Neuronal stem cell (in vitro differentiated cells): ENCODE results near the gene PFN3.
A peak's percentile ranks its signal among the peaks of the same experiment; 100 is the strongest.
"Not testable (repeated sequence)": the region's sequence is repeated elsewhere in the genome, so short reads cannot be mapped to it uniquely, and the experiment has no call there.

Experiments used
- DNase-seq: peaks from one replicate; pipeline ENCODE4 v3.0.0-alpha.2; 2013; ENCODE audit warnings: low spot score
- H2AFZ ChIP-seq: one replicate; pipeline ENCODE4 v1.6.1; 2013; ENCODE audit warnings: mild to moderate bottlenecking, low read length, inconsistent platforms
- H2AK5ac ChIP-seq: 2 replicates; pipeline ENCODE4 v1.6.1; 2013; ENCODE audit warnings: low read depth, mild to moderate bottlenecking, inconsistent platforms, low read length, moderate library complexity, mixed read lengths
- H2BK120ac ChIP-seq: 2 replicates; pipeline ENCODE4 v1.6.1; 2013; ENCODE audit warnings: low read depth, mild to moderate bottlenecking, inconsistent platforms, low read length, moderate library complexity, mixed read lengths
- H2BK12ac ChIP-seq: one replicate; pipeline ENCODE4 v1.6.1; 2013; ENCODE audit warnings: low read length, inconsistent platforms
- H2BK15ac ChIP-seq: 2 replicates; pipeline ENCODE4 v1.6.1; 2013; ENCODE audit warnings: mild to moderate bottlenecking, low read length, inconsistent platforms, mixed read lengths
- H2BK5ac ChIP-seq: one replicate; pipeline ENCODE4 v1.6.1; 2013; ENCODE audit warnings: inconsistent platforms, mild to moderate bottlenecking, low read length, moderate library complexity
- H3K14ac ChIP-seq: one replicate; pipeline ENCODE4 v1.6.1; 2013; ENCODE audit warnings: low read length, inconsistent platforms
- H3K18ac ChIP-seq: 2 replicates; pipeline ENCODE4 v1.6.1; 2013; ENCODE audit warnings: low read length, inconsistent platforms
- H3K23ac ChIP-seq: 2 replicates; pipeline ENCODE4 v1.6.1; 2013; ENCODE audit warnings: low read depth, mild to moderate bottlenecking, mixed read lengths, low read length, inconsistent platforms; ENCODE audit not compliant: poor library complexity
- H3K27ac ChIP-seq: replicated peaks from 3 replicates; pipeline ENCODE4 v1.5.1; 2013; ENCODE audit warnings: low read length, inconsistent platforms
- H3K27me3 ChIP-seq, 3 experiments: 2 replicates each; pipeline ENCODE4 v1.6.1; 2013; ENCODE audit warnings: low read length in 3 of 3, mild to moderate bottlenecking in 2 of 3, inconsistent platforms in 1 of 3, low read depth in 1 of 3, mixed read lengths in 1 of 3, moderate library complexity in 1 of 3; ENCODE audit not compliant: control insufficient read depth in 3 of 3, insufficient read depth in 3 of 3
- H3K36me3 ChIP-seq, 2 donors: replicated peaks in 1 of 2; 2 replicates each; pipeline ENCODE4 v1.6.1; 2013; ENCODE audit warnings: low read length in 2 of 2; ENCODE audit not compliant: control insufficient read depth in 2 of 2, insufficient read depth in 2 of 2
- H3K4ac ChIP-seq: 2 replicates; pipeline ENCODE4 v1.6.1; 2013; ENCODE audit warnings: inconsistent platforms, mild to moderate bottlenecking, low read length, moderate library complexity
- H3K4me1 ChIP-seq, 2 donors: 1 replicate in 1 of 2; 2 replicates in 1 of 2; pipeline ENCODE4 v1.6.1; 2013; ENCODE audit warnings: low read length in 2 of 2, low read depth in 1 of 2; ENCODE audit not compliant: control insufficient read depth in 2 of 2, insufficient read depth in 1 of 2
- H3K4me2 ChIP-seq: one replicate; pipeline ENCODE4 v1.6.1; 2013; ENCODE audit warnings: mild to moderate bottlenecking, low read length, inconsistent platforms; ENCODE audit not compliant: insufficient read depth, poor library complexity, severe bottlenecking
- H3K4me3 ChIP-seq, 2 donors: 2 replicates each; pipeline ENCODE4 v1.5.1; 2013; ENCODE audit warnings: low read length in 2 of 2, mild to moderate bottlenecking in 2 of 2, inconsistent platforms in 1 of 2, moderate library complexity in 1 of 2
- H3K79me1 ChIP-seq: one replicate; pipeline ENCODE4 v1.6.1; 2013; ENCODE audit warnings: low read depth, mild to moderate bottlenecking, inconsistent platforms, low read length, moderate library complexity
- H3K9ac ChIP-seq: one replicate; pipeline ENCODE4 v1.6.1; 2013; ENCODE audit warnings: mild to moderate bottlenecking, low read depth, low read length, inconsistent platforms; ENCODE audit not compliant: poor library complexity
- H3K9me3 ChIP-seq, 2 donors: replicated peaks in 1 of 2; 2 replicates each; pipeline versions ENCODE3 to v1.6.1; 2013; ENCODE audit warnings: low read length in 2 of 2, mild to moderate bottlenecking in 2 of 2, inconsistent platforms in 1 of 2, low read depth in 1 of 2, mixed read lengths in 1 of 2, moderate library complexity in 1 of 2; ENCODE audit not compliant: control insufficient read depth in 2 of 2, insufficient read depth in 1 of 2
- H4K8ac ChIP-seq: one replicate; pipeline ENCODE4 v1.6.1; 2013; ENCODE audit warnings: low read depth, mild to moderate bottlenecking, inconsistent platforms, low read length, moderate library complexity
- H4K91ac ChIP-seq: one replicate; pipeline ENCODE4 v1.6.1; 2013; ENCODE audit warnings: low read length, low read depth, mild to moderate bottlenecking, inconsistent platforms; ENCODE audit not compliant: poor library complexity
- WGBS, 2 donors: extraction: QIAGEN DNeasy Blood & Tissue Kit; methylation state at CpG; one replicate each; pipeline ENCODE4 v1.1.7; 2013; ENCODE audit warnings: missing lambda C conversion rate in 2 of 2, mixed read lengths in 1 of 2; ENCODE audit not compliant: insufficient read length in 2 of 2, insufficient replicate concordance in 1 of 2; ENCODE audit errors: extremely low coverage in 2 of 2; 5-methylcytosine and 5-hydroxymethylcytosine counted together

Gene PFN3

DNA sequence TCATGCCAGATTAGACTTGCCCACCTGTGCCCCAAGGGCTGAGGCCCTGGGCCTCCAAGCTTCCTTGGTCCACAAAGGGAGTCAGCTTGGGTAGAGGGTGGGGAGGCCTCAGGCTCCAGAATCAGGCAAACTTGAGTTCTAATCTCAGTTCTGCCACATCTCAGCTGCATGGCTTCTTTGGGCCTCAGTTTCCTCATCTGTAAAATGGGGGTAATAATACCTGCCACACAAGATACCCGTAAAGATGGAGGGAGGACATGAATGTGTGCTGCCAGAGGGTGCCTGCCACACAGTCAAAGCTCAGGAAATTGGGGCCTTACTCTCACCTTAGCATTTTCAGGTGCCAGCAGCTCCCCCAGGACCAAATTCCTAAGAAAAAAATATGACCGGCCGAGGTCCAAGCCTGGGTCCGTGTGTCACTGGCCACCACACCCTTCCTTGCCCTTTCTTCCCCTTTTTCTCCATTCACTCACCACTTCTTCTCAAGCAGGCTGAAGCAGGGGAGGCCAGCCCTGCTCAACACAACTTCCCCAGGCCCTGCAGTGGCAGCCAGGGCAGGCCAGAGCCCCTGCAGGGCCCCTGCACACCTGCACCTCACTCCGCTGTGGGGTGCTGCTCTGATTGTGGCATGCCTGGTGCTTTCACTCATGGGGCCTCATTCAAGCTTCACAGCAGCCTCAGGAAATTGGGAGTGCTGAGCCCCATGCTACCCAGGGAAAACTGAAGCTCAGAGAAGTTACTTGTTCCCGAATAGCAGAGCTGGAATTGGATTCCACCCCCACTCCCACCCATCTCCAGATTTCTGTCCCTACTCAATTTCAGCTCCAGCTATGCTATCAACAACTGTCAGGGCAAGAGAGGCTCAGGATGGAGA, 38.8 kb downstream of the PFN3 start:
- no peak overlapping the region for H4K91ac ChIP-seq
- H2BK12ac ChIP-seq: peak overlapping the region; percentile 93
- peak overlapping the region; percentile 66 for H3K18ac ChIP-seq
- H2BK120ac ChIP-seq: no peak overlapping the region
- peak overlapping the region; percentile 93 for H2AFZ ChIP-seq
- no peak overlapping the region for H3K4ac ChIP-seq
- no peak overlapping the region for H3K27ac ChIP-seq
- H3K14ac ChIP-seq: no peak overlapping the region
- no peak overlapping the region for H4K8ac ChIP-seq
- peaks cover 0 to 14% (median 9%) of the 10 kb centered on the region in 3 experiments for H3K27me3 ChIP-seq
- no peaks in the 10 kb centered on the region for H3K36me3 ChIP-seq
- no peak overlapping the region for H3K23ac ChIP-seq
- peak overlapping the region; percentile 93 for H2BK15ac ChIP-seq
- no peak overlapping the region for H3K4me3 ChIP-seq
- H2BK5ac ChIP-seq: no peak overlapping the region
- H3K4me2 ChIP-seq: no peak overlapping the region
- no peaks in the 10 kb centered on the region for H3K9me3 ChIP-seq
- no peak overlapping the region for H3K9ac ChIP-seq
- no peaks in the 10 kb centered on the region for H3K79me1 ChIP-seq
- no CpG with 5 or more reads among the region's 6 CpGs for WGBS, 2 donors
- peak overlapping the region; percentile 16 for H2AK5ac ChIP-seq
- H3K4me1 ChIP-seq: peaks cover 13 to 54% of the 10 kb centered on the region in 2 donors
- DNase-seq: no peak

DNA sequence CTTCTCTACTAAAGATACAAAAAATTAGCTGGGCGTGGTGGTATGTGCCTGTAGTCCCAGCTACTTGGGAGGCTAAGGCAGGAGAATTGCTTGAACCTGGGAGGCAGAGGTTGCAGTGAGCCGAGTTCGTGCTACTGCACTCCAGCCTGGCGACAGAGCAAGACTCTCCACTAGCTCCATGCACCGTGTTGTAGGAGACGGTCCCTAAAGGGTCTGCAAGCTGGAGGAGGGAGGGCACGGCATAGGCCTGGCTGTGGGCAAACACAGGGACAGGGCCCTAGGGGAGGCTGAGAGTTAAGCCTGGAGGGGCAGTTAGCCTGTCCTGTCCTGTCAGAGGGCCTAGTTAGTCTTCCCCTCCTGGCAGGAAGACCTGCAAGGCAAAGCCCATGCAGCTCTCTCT, 39.7 kb downstream of the PFN3 start:
- H3K14ac ChIP-seq, H3K4me2 ChIP-seq, H4K91ac ChIP-seq, H3K79me1 ChIP-seq, H2BK5ac ChIP-seq, H3K27ac ChIP-seq, H3K18ac ChIP-seq, H2BK120ac ChIP-seq, H3K23ac ChIP-seq, H3K4ac ChIP-seq, H3K9ac ChIP-seq, H3K4me3 ChIP-seq, DNase-seq, H4K8ac ChIP-seq, H3K36me3 ChIP-seq, H3K9me3 ChIP-seq, H2AK5ac ChIP-seq, H2AFZ ChIP-seq: not testable (repeated sequence)
- Histone ChIP-seq H3K27me3 (peaks cover 0 to 14% (median 12%) of the 10 kb centered on the region in 3 experiments), H3K4me1 (peaks cover 7 to 45% of the 10 kb centered on the region in 2 donors), H2BK15ac (peak overlapping the region; percentile 62), H2BK12ac (peak overlapping the region; percentile 14)
- WGBS, 2 donors: no CpG with 5 or more reads among the region's 7 CpGs

DNA sequence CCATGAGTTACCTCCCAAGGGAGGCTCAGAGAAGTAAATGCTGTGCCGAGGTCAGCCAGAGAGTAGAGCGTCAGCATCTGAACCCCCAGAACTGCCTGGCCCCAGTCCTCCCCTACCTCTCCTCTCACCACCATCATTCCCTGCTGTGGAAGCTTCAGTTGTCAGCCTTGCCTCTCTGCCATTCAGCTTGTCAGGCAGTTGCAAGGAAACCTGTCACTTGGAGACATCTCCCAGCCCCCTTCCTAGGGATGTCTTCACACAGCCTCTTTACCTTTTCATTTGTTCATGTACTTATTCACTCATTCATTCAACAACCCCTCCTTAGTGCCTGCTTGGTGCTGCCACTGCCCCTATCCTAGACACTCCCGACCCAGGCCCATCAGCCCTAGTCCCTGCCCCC, 40.6 kb downstream of the PFN3 start:
- H3K27me3 ChIP-seq: peaks cover 0 to 14% (median 12%) of the 10 kb centered on the region in 3 experiments
- no peak overlapping the region for H3K9ac ChIP-seq
- no peak overlapping the region for H4K8ac ChIP-seq
- H2BK5ac ChIP-seq: no peak overlapping the region
- no CpG with 5 or more reads among the region's 3 CpGs for WGBS, 2 donors
- no peak overlapping the region for H3K23ac ChIP-seq
- no peak overlapping the region for H2BK120ac ChIP-seq
- H3K4me2 ChIP-seq: no peak overlapping the region
- no peak overlapping the region for H3K14ac ChIP-seq
- H3K4me3 ChIP-seq: no peak overlapping the region
- H4K91ac ChIP-seq: no peak overlapping the region
- no peak overlapping the region for H3K18ac ChIP-seq
- H2AK5ac ChIP-seq: peak overlapping the region; percentile 11
- H3K4me1 ChIP-seq: peaks cover 5 to 45% of the 10 kb centered on the region in 2 donors
- no peak for DNase-seq
- no peak overlapping the region for H2BK15ac ChIP-seq
- no peaks in the 10 kb centered on the region for H3K79me1 ChIP-seq
- H2BK12ac ChIP-seq: no peak overlapping the region
- no peaks in the 10 kb centered on the region for H3K9me3 ChIP-seq
- H3K4ac ChIP-seq: no peak overlapping the region
- H2AFZ ChIP-seq: no peak overlapping the region
- H3K36me3 ChIP-seq: no peaks in the 10 kb centered on the region
- H3K27ac ChIP-seq: no peak overlapping the region

DNA sequence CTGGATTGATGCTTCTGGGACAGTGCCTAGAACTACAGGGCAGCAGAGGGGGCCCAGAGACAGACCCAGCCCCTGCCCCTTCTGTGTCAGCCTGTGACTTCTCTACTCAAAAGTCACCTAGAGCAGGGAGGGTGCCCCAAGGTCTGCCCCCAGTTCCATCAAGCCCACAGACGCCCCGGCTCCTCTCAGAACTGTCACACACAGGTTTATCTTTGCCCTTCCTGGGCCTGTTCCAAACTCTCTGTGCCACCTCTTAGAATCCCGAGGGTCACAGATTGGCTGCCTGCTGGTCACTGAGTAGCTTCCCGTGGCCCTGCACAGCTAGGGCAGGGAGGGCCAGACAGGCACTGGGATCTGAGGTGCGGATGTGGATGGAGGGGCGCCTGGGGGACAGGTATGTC, 41.0 kb downstream of the PFN3 start:
- DNase-seq: no peak
- Histone ChIP-seq H3K23ac (no peak overlapping the region), H2BK120ac (no peak overlapping the region), H3K4me1 (peaks cover 5 to 45% of the 10 kb centered on the region in 2 donors), H4K91ac (no peak overlapping the region), H2AK5ac (peak overlapping the region; percentile 11), H2BK5ac (no peak overlapping the region), H3K4me2 (no peak overlapping the region), H3K18ac (no peak overlapping the region), H4K8ac (no peak overlapping the region), H3K79me1 (no peaks in the 10 kb centered on the region), H3K27ac (no peak overlapping the region), H3K4ac (peak overlapping the region; percentile 58), H3K9ac (no peak overlapping the region), H2BK15ac (peak overlapping the region; percentile 39), H3K36me3 (no peaks in the 10 kb centered on the region), H3K4me3 (no peak overlapping the region), H3K27me3 (peaks cover 0 to 13% (median 12%) of the 10 kb centered on the region in 3 experiments), H3K14ac (no peak overlapping the region), H2AFZ (no peak overlapping the region), H2BK12ac (no peak overlapping the region), H3K9me3 (no peaks in the 10 kb centered on the region)
- no CpG with 5 or more reads among the region's 6 CpGs for WGBS, 2 donors
